IMR-90 (cell line): ENCODE data around the gene CFAP92. TPM values are rescaled to one million over a fixed set of nuclear protein-coding genes. Genes with fewer than 3 reads are reported as not detected.

ENCODE experiments used
- ATAC-seq: fragments of 200-7000 bp; cut with Tn5 transposase; 2 replicates; pipeline ENCODE4 v1.9.1; 2020; ENCODE audit warnings: low read depth, mild to moderate bottlenecking, moderate library complexity
- BruUV-seq: library from RNA; stranded (reverse); fragments of 400-500 nt; replicated peaks from 2 replicates; lab custom pipeline; 2021; lab: Mats Ljungman, UMichigan
- CTCF ChIA-PET: fragments of 300-600 bp; formaldehyde crosslinking; extraction: SDS; loops from one replicate; lab custom pipeline; 2021; ENCODE audit warnings: antibody characterized with exemption; lab: Yijun Ruan, JAX
- POLR2A ChIA-PET: fragments of 300-600 bp; sonication (Branson Sonifier 250); formaldehyde crosslinking; loops from one replicate; lab custom pipeline; 2022; ENCODE audit warnings: antibody characterized with exemption; ENCODE audit not compliant: unreplicated experiment; lab: Charles Lee
- DNase-seq: peaks from one replicate; pipeline ENCODE4 v3.0.0; 2013
- H2AFZ ChIP-seq: replicated peaks from 2 replicates; pipeline ENCODE3; 2013; ENCODE audit warnings: low read length, mild to moderate bottlenecking; ENCODE audit not compliant: poor library complexity
- H2AK5ac ChIP-seq: 2 replicates; pipeline ENCODE4 v1.6.1; 2013; ENCODE audit warnings: low read depth, low read length, inconsistent platforms
- H2AK9ac ChIP-seq: replicated peaks from 2 replicates; pipeline ENCODE3; 2013; ENCODE audit warnings: mild to moderate bottlenecking, low read depth, low read length, moderate library complexity; ENCODE audit not compliant: poor library complexity
- H2BK120ac ChIP-seq: 2 replicates; pipeline ENCODE4 v1.6.1; 2013; ENCODE audit warnings: low read depth, low read length, inconsistent platforms
- H2BK15ac ChIP-seq: 3 replicates; pipeline ENCODE4 v1.6.1; 2013; ENCODE audit warnings: low read depth, low read length, inconsistent platforms
- H2BK20ac ChIP-seq: 2 replicates; pipeline ENCODE4 v1.6.1; 2013; ENCODE audit warnings: low read depth, mild to moderate bottlenecking, inconsistent platforms, low read length, moderate library complexity
- H2BK5ac ChIP-seq: 2 replicates; pipeline ENCODE4 v1.6.1; 2013; ENCODE audit warnings: mild to moderate bottlenecking, low read depth, low read length, inconsistent platforms; ENCODE audit not compliant: poor library complexity, severe bottlenecking
- H3K14ac ChIP-seq: replicated peaks from 2 replicates; pipeline ENCODE4 v1.6.1; 2013; ENCODE audit warnings: low read depth, low read length, inconsistent platforms
- H3K18ac ChIP-seq: 2 replicates; pipeline ENCODE4 v1.6.1; 2013; ENCODE audit warnings: low read depth, low read length, control low read depth
- H3K23ac ChIP-seq: 2 replicates; pipeline ENCODE4 v1.6.1; 2013; ENCODE audit warnings: low read depth, low read length, inconsistent platforms
- H3K27ac ChIP-seq: 2 replicates; pipeline ENCODE4 v1.5.1; 2013; ENCODE audit warnings: mild to moderate bottlenecking, control low read depth, low read length; ENCODE audit not compliant: insufficient read depth
- H3K27me3 ChIP-seq: 2 replicates; pipeline ENCODE4 v1.6.1; 2013; ENCODE audit warnings: low read length; ENCODE audit not compliant: control insufficient read depth, insufficient read depth
- H3K36me3 ChIP-seq: 2 replicates; pipeline ENCODE4 v1.6.1; 2013; ENCODE audit warnings: low read length, mixed read lengths; ENCODE audit not compliant: control insufficient read depth, insufficient read depth
- H3K4ac ChIP-seq: 2 replicates; pipeline ENCODE4 v1.6.1; 2013; ENCODE audit warnings: low read depth, low read length, inconsistent platforms
- H3K4me1 ChIP-seq: 2 replicates; pipeline ENCODE4 v1.6.1; 2013; ENCODE audit warnings: low read length, mixed read lengths; ENCODE audit not compliant: control insufficient read depth, insufficient read depth
- H3K4me2 ChIP-seq: 2 replicates; pipeline ENCODE4 v1.6.1; 2013; ENCODE audit warnings: low read depth, mild to moderate bottlenecking, control low read depth, low read length, moderate library complexity
- H3K4me3 ChIP-seq: 2 replicates; pipeline ENCODE4 v1.5.1; 2013; ENCODE audit warnings: low read depth, mild to moderate bottlenecking, control low read depth, low read length, moderate library complexity; ENCODE audit not compliant: insufficient read depth
- H3K56ac ChIP-seq: 2 replicates; pipeline ENCODE4 v1.6.1; 2013; ENCODE audit warnings: low read length, inconsistent platforms; ENCODE audit not compliant: insufficient read depth; ENCODE audit errors: extremely low read depth
- H3K79me1 ChIP-seq, 2 experiments: 2 replicates each; pipeline ENCODE4 v1.6.1; 2013; ENCODE audit warnings: low read length in 2 of 2, inconsistent platforms in 1 of 2, low read depth in 1 of 2
- H3K9ac ChIP-seq: 2 replicates; pipeline ENCODE4 v1.6.1; 2013; ENCODE audit warnings: low read depth, low read length, control low read depth
- H3K9me1 ChIP-seq: 2 replicates; pipeline ENCODE4 v1.6.1; 2013; ENCODE audit warnings: low read length, inconsistent platforms; ENCODE audit not compliant: insufficient read depth
- H3K9me3 ChIP-seq: 2 replicates; pipeline ENCODE4 v1.6.1; 2013; ENCODE audit warnings: low read length; ENCODE audit not compliant: control insufficient read depth, insufficient read depth
- H4K20me1 ChIP-seq: 2 replicates; pipeline ENCODE4 v1.6.1; 2013; ENCODE audit warnings: low read length, inconsistent platforms; ENCODE audit not compliant: insufficient read depth
- H4K5ac ChIP-seq: 2 replicates; pipeline ENCODE4 v1.6.1; 2013; ENCODE audit warnings: mild to moderate bottlenecking, low read depth, low read length, control low read depth
- H4K8ac ChIP-seq, 2 experiments: 2 replicates each; pipeline ENCODE4 v1.6.1; 2013; ENCODE audit warnings: low read depth in 2 of 2, low read length in 2 of 2, control low read depth in 1 of 2, inconsistent platforms in 1 of 2
- H4K91ac ChIP-seq: 2 replicates; pipeline ENCODE4 v1.6.1; 2013; ENCODE audit warnings: low read depth, low read length, inconsistent platforms; ENCODE audit not compliant: insufficient read depth
- BHLHE40 ChIP-seq: fragments of 150-350 bp; IDR thresholded peaks from 2 replicates; pipeline ENCODE4 v1.6.1; 2016; ENCODE audit warnings: mild to moderate bottlenecking, low read depth, low read length
- CHD1 ChIP-seq: IDR thresholded peaks from 2 replicates; pipeline ENCODE4 v1.6.1; 2012; ENCODE audit warnings: low read depth, low read length, improper control_type of control experiment
- FOS ChIP-seq: fragments of 150-350 bp; IDR thresholded peaks from 2 replicates; pipeline ENCODE4 v1.6.1; 2016; ENCODE audit warnings: low read depth, low read length
- MAFK ChIP-seq: IDR thresholded peaks from 2 replicates; pipeline ENCODE4 v1.6.1; 2012; ENCODE audit warnings: low read depth, low read length, improper control_type of control experiment
- MXI1 ChIP-seq: IDR thresholded peaks from 2 replicates; pipeline ENCODE4 v1.6.1; 2012; ENCODE audit warnings: low read depth, mild to moderate bottlenecking, low read length, moderate library complexity, borderline replicate concordance
- NFE2L2 ChIP-seq: fragments of 150-350 bp; IDR thresholded peaks from 2 replicates; pipeline ENCODE4 v1.6.1; 2016; ENCODE audit warnings: low read depth, mild to moderate bottlenecking, low read length
- RAD21 ChIP-seq: IDR thresholded peaks from 2 replicates; pipeline ENCODE4 v1.6.1; 2012; ENCODE audit warnings: low read length, improper control_type of control experiment
- RCOR1 ChIP-seq: IDR thresholded peaks from 2 replicates; pipeline ENCODE4 v1.6.1; 2012; ENCODE audit warnings: mild to moderate bottlenecking, low read length, improper control_type of control experiment; ENCODE audit not compliant: insufficient replicate concordance
- RFX5 ChIP-seq: IDR thresholded peaks from 2 replicates; pipeline ENCODE4 v1.8.0; 2012; ENCODE audit warnings: low read depth, mild to moderate bottlenecking, low read length, moderate library complexity
- SMC3 ChIP-seq: fragments of 150-350 bp; IDR thresholded peaks from 2 replicates; pipeline ENCODE4 v1.6.1; 2016; ENCODE audit warnings: low read depth, mild to moderate bottlenecking, antibody characterized with exemption, low read length, moderate library complexity
- WGBS, 2 experiments: methylation state at CpG; one replicate each; pipeline versions ENCODE4 v1.1.5 to v1.1.7; 2013; ENCODE audit warnings: missing lambda C conversion rate in 2 of 2; ENCODE audit not compliant: insufficient read length in 1 of 2; ENCODE audit errors: extremely low coverage in 2 of 2; 5-methylcytosine and 5-hydroxymethylcytosine counted together
- dilution Hi-C: fragments of 300-500 bp; cut with HindIII; formaldehyde crosslinking; loops from one replicate; pipeline ENCODE4 v1.14.3; 2018; ENCODE audit warnings: low sequenced_read_pairs; ENCODE audit not compliant: unreplicated experiment
- in situ Hi-C: fragments of 300-500 bp; cut with MboI; formaldehyde crosslinking; loops from 3 replicates; pipeline ENCODE4 v1.14.3; 2019; ENCODE audit warnings: low sequenced_read_pairs, inconsistent platforms, mixed read lengths
- intact Hi-C: fragments of 100-400 bp; cut with micrococcal nuclease; formaldehyde crosslinking; loops from 2 replicates; pipeline ENCODE4 v1.10.0; 2022
- polyA plus RNA-seq, 3 experiments: library from polyadenylated mRNA; depleted of rRNA; stranded (reverse); fragments of >200 nt; gene quantifications; 2 replicates each; pipeline ENCODE4 v1.2.3, GENCODE V29; 2012; ENCODE audit warnings: low replicate concordance in 1 of 3
- total RNA-seq: library from RNA; depleted of rRNA; stranded (reverse); fragments of >200 nt; gene quantifications from 2 replicates; pipeline ENCODE4 v1.2.3, GENCODE V29; 2012
- TF ChIP-seq, protein P1 (sequence below): fragments of 150-350 bp; IDR thresholded peaks from 2 replicates; pipeline ENCODE4 v1.6.1; 2017; ENCODE audit warnings: mild to moderate bottlenecking, antibody characterized with exemption, low read length, low read depth
- TF ChIP-seq, protein P2 (sequence below): fragments of 150-350 bp; IDR thresholded peaks from 2 replicates; pipeline ENCODE4 v1.6.1; 2016; ENCODE audit warnings: low read depth, mild to moderate bottlenecking, low read length, moderate library complexity, borderline replicate concordance

CFAP92 gene
- total and polyA plus RNA-seq, 2 of the 4 experiments (the other 2 are of a cell fraction) = not detected

DNA sequence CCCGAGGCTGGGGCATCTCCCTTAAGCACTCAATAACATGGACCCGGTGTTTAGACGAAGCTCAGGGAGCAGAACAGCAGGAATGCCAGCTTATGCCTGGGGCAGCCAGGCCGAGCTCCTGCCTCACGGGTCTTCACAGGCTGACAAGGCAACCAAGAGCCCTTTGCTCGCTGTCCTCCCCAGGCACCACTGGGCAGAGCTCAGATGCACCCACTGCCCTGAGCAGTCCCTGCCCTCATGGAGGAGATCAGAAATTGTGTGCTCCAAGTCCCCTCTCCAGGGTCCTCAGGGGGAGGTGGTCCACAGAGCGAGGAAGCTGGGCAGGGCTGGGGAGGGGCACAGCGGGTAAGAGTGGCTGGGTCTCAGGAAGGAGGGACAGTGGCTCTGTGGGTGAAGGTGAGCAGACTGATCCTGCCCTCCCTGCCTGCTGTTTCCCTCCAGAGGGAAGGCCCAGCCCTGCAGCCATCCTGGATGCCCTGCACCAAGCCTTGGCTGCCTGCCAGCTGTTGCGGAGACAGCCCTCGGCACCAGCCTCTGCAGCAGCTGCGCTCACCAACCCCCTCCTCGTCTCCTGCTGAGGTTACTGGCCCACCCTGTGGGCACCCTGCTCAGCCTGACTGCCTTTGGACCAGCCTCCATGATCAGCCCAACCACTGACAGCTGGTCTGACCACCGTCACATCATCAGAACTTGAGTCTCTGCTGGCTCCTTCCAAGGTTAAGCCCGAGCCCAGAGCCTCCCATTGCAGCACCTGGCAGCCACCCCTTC, 45.6 kb upstream of the CFAP92 start (continued):
- no peak for TF ChIP-seq RCOR1

DNA sequence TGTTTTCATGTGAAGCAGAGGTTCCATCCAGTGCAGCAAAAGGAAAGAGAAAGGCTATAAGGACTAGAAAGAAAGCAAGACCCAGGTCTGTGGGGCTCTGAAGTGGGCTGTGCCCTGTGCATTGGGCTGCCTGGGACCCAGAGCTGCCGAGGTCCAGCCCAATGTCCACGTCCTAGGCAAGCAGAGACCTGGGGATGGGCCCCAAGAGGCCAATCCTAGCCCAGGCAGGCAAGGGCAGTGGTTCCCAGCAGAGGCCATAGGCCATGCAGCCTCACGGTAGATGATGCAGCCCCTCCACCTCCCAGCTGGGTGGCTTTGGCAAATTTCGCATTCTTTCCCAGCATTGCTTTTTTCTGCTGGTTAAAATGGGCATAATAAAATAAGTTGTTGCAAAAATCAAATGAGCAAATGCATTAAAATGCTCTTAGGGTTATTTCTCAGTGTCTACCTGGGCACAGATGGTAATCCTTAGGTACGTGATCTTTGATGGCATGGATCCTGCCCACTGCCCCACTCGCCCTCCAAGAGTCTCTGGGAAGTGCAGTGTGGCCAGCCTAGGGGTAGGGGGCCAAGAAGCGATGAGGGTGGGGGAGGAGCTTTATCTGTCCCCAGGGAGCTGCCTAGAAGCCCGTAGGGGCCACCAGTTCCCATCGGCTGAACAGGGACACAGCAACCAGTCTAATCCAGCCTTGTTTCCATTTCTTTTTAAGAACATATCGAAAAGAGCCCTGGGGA, 44.4 kb upstream of the CFAP92 start:
- intact Hi-C loops (no loop called here), dilution Hi-C loops (no loop called here), in situ Hi-C loops (no loop called here)
- no peak overlapping the region for H3K27ac ChIP-seq
- 25% methylated on average over 2 of the region's 10 CpGs; no CpG with 5 or more reads in 1 of the 2 experiments for WGBS, 2 experiments
- ChIA-PET POLR2A (no interaction called here), CTCF (no interaction called here)
- no peaks in the 10 kb centered on the region for H3K79me1 ChIP-seq
- ATAC-seq (no peak), DNase-seq (no peak)
- H4K91ac ChIP-seq = no peak overlapping the region
- H2AFZ ChIP-seq = no peak overlapping the region
- H3K27me3 ChIP-seq = peaks cover 44% of the 10 kb centered on the region
- H4K8ac ChIP-seq = no peak overlapping the region
- H3K9ac ChIP-seq = no peak overlapping the region
- no peak overlapping the region for H3K23ac ChIP-seq
- H2AK5ac ChIP-seq = no peak overlapping the region
- no peak overlapping the region for H3K4ac ChIP-seq
- no TSS peak for BruUV-seq
- no peak overlapping the region for H4K5ac ChIP-seq
- H2BK20ac ChIP-seq = no peak overlapping the region
- no peak overlapping the region for H2BK15ac ChIP-seq
- no peak overlapping the region for H3K14ac ChIP-seq
- no peak overlapping the region for H2BK120ac ChIP-seq
- H4K20me1 ChIP-seq = peaks cover 5% of the 10 kb centered on the region; the same call in 1 of the 2 replicates
- no peak overlapping the region for H3K4me3 ChIP-seq
- no peak overlapping the region for H3K4me2 ChIP-seq
- H3K9me3 ChIP-seq = peaks cover 2% of the 10 kb centered on the region; the same call in 1 of the 2 replicates
- no peaks in the 10 kb centered on the region for H3K9me1 ChIP-seq
- H2AK9ac ChIP-seq = no peak overlapping the region
- H3K56ac ChIP-seq = no peak overlapping the region
- peaks cover 2% of the 10 kb centered on the region; the same call in 1 of the 2 replicates for H3K4me1 ChIP-seq
- no peaks in the 10 kb centered on the region for H3K36me3 ChIP-seq
- no peak overlapping the region for H3K18ac ChIP-seq
- H2BK5ac ChIP-seq = no peak overlapping the region
- TF ChIP-seq, protein P1, sequence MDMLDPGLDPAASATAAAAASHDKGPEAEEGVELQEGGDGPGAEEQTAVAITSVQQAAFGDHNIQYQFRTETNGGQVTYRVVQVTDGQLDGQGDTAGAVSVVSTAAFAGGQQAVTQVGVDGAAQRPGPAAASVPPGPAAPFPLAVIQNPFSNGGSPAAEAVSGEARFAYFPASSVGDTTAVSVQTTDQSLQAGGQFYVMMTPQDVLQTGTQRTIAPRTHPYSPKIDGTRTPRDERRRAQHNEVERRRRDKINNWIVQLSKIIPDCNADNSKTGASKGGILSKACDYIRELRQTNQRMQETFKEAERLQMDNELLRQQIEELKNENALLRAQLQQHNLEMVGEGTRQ = no peak
- TF ChIP-seq, protein P2, sequence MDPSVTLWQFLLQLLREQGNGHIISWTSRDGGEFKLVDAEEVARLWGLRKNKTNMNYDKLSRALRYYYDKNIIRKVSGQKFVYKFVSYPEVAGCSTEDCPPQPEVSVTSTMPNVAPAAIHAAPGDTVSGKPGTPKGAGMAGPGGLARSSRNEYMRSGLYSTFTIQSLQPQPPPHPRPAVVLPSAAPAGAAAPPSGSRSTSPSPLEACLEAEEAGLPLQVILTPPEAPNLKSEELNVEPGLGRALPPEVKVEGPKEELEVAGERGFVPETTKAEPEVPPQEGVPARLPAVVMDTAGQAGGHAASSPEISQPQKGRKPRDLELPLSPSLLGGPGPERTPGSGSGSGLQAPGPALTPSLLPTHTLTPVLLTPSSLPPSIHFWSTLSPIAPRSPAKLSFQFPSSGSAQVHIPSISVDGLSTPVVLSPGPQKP = no peak
- TF ChIP-seq SMC3 (no peak), RCOR1 (no peak), BHLHE40 (no peak), MXI1 (no peak), MAFK (no peak), NFE2L2 (no peak), FOS (no peak), RAD21 (no peak), CHD1 (no peak), RFX5 (no peak)
